ENCODE data around the gene ATP1A3. TPM values are rescaled to one million over a fixed set of nuclear protein-coding genes. Genes with fewer than 3 reads are reported as not detected.

ATP1A3 gene
- total RNA-seq, 1 donor from 2014 or later: 1.8 TPM

DNA sequence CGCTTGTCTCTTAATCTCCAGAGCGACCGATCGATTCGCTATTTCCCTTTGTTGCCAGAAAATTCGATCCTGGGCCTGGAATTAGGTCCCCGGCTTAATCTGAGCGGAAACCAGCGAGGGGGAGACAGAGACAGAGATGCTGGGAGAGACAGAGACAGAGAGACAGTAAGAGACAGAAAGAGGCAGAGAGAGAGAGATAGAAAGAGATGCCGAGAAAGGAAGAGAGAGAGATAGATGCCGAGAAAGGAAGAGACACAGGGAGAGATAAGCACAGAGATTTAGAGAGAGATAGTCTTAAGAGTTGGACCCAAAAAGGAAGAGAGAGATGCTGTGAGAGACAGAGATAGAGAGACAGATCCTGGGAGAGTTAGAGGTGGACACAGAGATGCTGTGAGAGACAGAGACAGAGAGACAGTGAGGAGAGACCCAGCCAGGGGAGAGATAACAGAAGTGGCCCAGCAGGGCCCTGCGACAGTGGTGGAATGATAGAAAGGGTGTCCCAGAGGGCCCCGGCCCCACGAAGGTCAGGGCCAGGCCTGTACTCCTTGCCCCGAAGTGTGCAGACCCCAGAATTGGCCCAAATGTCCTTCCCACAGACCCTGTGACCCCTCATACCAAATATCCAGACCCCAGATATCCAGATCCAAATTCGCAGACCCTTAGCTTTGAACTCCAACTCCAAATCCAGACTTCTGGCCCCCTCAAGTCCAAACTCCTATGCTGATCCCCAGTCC lies 67.1 kb downstream of the ATP1A3 start:
- TF ChIP-seq, protein P1, sequence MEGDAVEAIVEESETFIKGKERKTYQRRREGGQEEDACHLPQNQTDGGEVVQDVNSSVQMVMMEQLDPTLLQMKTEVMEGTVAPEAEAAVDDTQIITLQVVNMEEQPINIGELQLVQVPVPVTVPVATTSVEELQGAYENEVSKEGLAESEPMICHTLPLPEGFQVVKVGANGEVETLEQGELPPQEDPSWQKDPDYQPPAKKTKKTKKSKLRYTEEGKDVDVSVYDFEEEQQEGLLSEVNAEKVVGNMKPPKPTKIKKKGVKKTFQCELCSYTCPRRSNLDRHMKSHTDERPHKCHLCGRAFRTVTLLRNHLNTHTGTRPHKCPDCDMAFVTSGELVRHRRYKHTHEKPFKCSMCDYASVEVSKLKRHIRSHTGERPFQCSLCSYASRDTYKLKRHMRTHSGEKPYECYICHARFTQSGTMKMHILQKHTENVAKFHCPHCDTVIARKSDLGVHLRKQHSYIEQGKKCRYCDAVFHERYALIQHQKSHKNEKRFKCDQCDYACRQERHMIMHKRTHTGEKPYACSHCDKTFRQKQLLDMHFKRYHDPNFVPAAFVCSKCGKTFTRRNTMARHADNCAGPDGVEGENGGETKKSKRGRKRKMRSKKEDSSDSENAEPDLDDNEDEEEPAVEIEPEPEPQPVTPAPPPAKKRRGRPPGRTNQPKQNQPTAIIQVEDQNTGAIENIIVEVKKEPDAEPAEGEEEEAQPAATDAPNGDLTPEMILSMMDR (IDR thresholded peaks at IDR 0.05): no peak
- Mint-ChIP-seq H3K36me3 (ENCODE audit: low read depth) (no peaks in the 10 kb centered on the region), H3K27me3 (peaks cover 10% of the 10 kb centered on the region), H3K9me3 (no peaks in the 10 kb centered on the region), H3K27ac (no peak overlapping the region), H3K4me3 (no peak overlapping the region), H3K4me1 (peaks cover 39% of the 10 kb centered on the region)
- intact Hi-C loops (cut with micrococcal nuclease): no loop called here
- POLR2A ChIA-PET: interaction anchor here (1.1 to 5.5 kb wide), 5 partner anchors 19 to 67 kb away, joined by 3 to 44 read pairs (median 12); partner anchors contain the start of genes CD79A and RPS19
- DNase-seq: no peak
- CTCF ChIA-PET: interaction anchor here (1.5 kb wide), 1 partner anchor 67 kb away, joined by 5 read pairs; the partner anchor contains the start of gene RPS19
- ATAC-seq (ENCODE audit: low read depth): no peak

DNA sequence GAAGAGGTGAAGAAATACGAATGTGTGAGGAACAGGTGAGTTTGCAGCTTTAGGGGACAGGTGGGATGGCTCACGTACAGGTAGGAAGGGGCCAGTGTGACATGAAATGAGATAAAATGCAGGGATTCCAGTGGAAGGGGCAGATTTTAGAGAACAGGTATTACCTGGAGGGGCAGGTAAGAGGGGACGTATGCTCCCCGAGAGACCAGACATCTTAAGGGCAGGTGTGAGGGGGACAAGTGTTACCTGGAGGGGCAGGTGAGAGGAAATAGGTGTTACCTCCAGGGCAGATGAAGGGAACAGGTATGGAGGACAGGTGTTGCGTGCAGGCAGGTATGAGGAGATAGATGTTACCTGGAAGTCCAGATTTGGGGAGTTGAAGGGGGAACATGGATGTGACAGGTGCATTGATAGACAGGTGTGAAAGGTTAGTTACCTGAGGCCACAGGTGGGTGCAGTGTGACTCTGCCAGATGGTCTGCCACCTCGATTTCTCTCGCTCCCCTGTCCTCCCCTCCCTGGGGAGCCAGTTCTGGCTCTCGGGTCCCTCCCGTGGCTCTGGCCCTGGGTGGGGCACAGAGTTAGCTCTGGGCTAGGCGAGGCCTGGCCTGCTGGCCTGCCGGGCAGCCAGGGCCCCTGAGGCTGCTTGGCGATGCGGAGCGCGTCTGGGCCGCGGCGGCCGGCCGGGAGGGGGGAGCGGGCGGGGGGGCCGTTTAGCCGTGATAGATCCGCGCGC lies 67.8 kb downstream of the ATP1A3 start:
- ChIA-PET POLR2A (interaction anchor here (5.5 kb wide), 1 partner anchor 50 kb away, joined by 44 read pairs; the partner anchor contains the start of gene CD79A), CTCF (no interaction called here)
- TF ChIP-seq, protein P1 (IDR thresholded peaks at IDR 0.05): no peak
- Mint-ChIP-seq H3K27ac (no peak overlapping the region), H3K4me1 (peaks cover 41% of the 10 kb centered on the region), H3K27me3 (peaks cover 12% of the 10 kb centered on the region), H3K9me3 (no peaks in the 10 kb centered on the region), H3K36me3 (ENCODE audit: low read depth) (no peaks in the 10 kb centered on the region), H3K4me3 (no peak overlapping the region)
- DNase-seq (no peak), ATAC-seq (ENCODE audit: low read depth) (no peak)
- intact Hi-C loops (cut with micrococcal nuclease): no loop called here

- ATAC-seq (ENCODE audit: low read depth) (no peak), DNase-seq (no peak)
- POLR2A ChIA-PET: no interaction called here
- no peaks in the 10 kb centered on the region for H3K9me3 Mint-ChIP-seq
- no peak overlapping the region for H3K27ac Mint-ChIP-seq
- H3K4me1 Mint-ChIP-seq: peaks cover 38% of the 10 kb centered on the region
- H3K4me3 Mint-ChIP-seq: no peak overlapping the region
- intact Hi-C loops (cut with micrococcal nuclease): no loop called here
- peaks cover 14% of the 10 kb centered on the region for H3K27me3 Mint-ChIP-seq
- TF ChIP-seq, protein P1 (IDR thresholded peaks at IDR 0.05): no peak
- CTCF ChIA-PET: no interaction called here
- H3K36me3 Mint-ChIP-seq (ENCODE audit: low read depth): no peaks in the 10 kb centered on the region
Observed at GRCh38 chr19:41925208-41926003, 68.6 kb downstream of the ATP1A3 start.

GRCh38 chr19:41924151-41925145 lies 69.6 kb downstream of the ATP1A3 start:
- intact Hi-C loops (cut with micrococcal nuclease): no loop called here
- Mint-ChIP-seq H3K36me3 (ENCODE audit: low read depth) (no peaks in the 10 kb centered on the region), H3K27ac (no peak overlapping the region), H3K27me3 (peaks cover 14% of the 10 kb centered on the region), H3K4me3 (no peak overlapping the region), H3K4me1 (peaks cover 28% of the 10 kb centered on the region), H3K9me3 (no peaks in the 10 kb centered on the region)
- DNase-seq: no peak
- POLR2A ChIA-PET: interaction anchor here (0.5 kb wide), 1 partner anchor 43 kb away, joined by 4 read pairs; no protein-coding TSS in a partner anchor
- CTCF ChIA-PET: no interaction called here
- no peak for ATAC-seq (ENCODE audit: low read depth)
- TF ChIP-seq, protein P1 (IDR thresholded peaks at IDR 0.05): no peak

All from activated B cell treated with CpG ODN at 0.5 μM for 24 hours (primary cell).